H9 (cell line): ENCODE data around the gene SLC35E3. TPM values are rescaled to one million over a fixed set of nuclear protein-coding genes. Genes with fewer than 3 reads are reported as not detected.

Experiments used
- DNase-seq: peaks from one replicate; pipeline ENCODE4 v3.0.0-alpha.2; 2017
- H2AFZ ChIP-seq: one replicate; pipeline ENCODE4 v1.6.1; 2013; ENCODE audit warnings: mild to moderate bottlenecking, low read length, control low read depth, moderate library complexity
- H2AK5ac ChIP-seq: 2 replicates; pipeline ENCODE4 v1.6.1; 2013; ENCODE audit warnings: low read length, control low read depth, mixed read lengths; ENCODE audit not compliant: insufficient read length
- H2BK120ac ChIP-seq: one replicate; pipeline ENCODE4 v1.6.1; 2013; ENCODE audit warnings: low read depth, mild to moderate bottlenecking, low read length, control low read depth, inconsistent platforms; ENCODE audit not compliant: poor library complexity, severe bottlenecking
- H2BK12ac ChIP-seq: 2 replicates; pipeline ENCODE4 v1.6.1; 2013; ENCODE audit warnings: low read length, control low read depth, mixed read lengths, low read depth; ENCODE audit not compliant: insufficient read length
- H2BK15ac ChIP-seq: 2 replicates; pipeline ENCODE4 v1.6.1; 2013; ENCODE audit warnings: low read depth, low read length, control low read depth
- H2BK20ac ChIP-seq: one replicate; pipeline ENCODE4 v1.6.1; 2013; ENCODE audit warnings: low read depth, mild to moderate bottlenecking, low read length, control low read depth, inconsistent platforms; ENCODE audit not compliant: poor library complexity, severe bottlenecking
- H2BK5ac ChIP-seq: 2 replicates; pipeline ENCODE4 v1.6.1; 2013; ENCODE audit warnings: low read length, control low read depth, mixed read lengths; ENCODE audit not compliant: insufficient read length
- H3K14ac ChIP-seq: 2 replicates; pipeline ENCODE4 v1.6.1; 2013; ENCODE audit warnings: low read length, control low read depth; ENCODE audit not compliant: insufficient read depth
- H3K18ac ChIP-seq: 2 replicates; pipeline ENCODE4 v1.6.1; 2013; ENCODE audit warnings: low read depth, mild to moderate bottlenecking, mixed read lengths, low read length, control low read depth; ENCODE audit not compliant: insufficient read length
- H3K23ac ChIP-seq: 2 replicates; pipeline ENCODE4 v1.6.1; 2013; ENCODE audit warnings: low read length, control low read depth, mixed read lengths, low read depth; ENCODE audit not compliant: insufficient read length
- H3K23me2 ChIP-seq: 2 replicates; pipeline ENCODE4 v1.6.1; 2013; ENCODE audit warnings: low read depth, mild to moderate bottlenecking, mixed read lengths, low read length, control low read depth; ENCODE audit not compliant: insufficient read length, poor library complexity, severe bottlenecking
- H3K27ac ChIP-seq: 2 replicates; pipeline ENCODE4 v1.5.1; 2013; ENCODE audit warnings: low read length, control low read depth, mixed read lengths, low read depth; ENCODE audit not compliant: insufficient read length
- H3K27me3 ChIP-seq: 2 replicates; pipeline ENCODE4 v1.6.1; 2013; ENCODE audit warnings: low read length, control low read depth, inconsistent platforms; ENCODE audit not compliant: insufficient read depth
- H3K4ac ChIP-seq: 2 replicates; pipeline ENCODE4 v1.6.1; 2013; ENCODE audit warnings: low read depth, mild to moderate bottlenecking, control low read depth, inconsistent platforms, low read length, moderate library complexity
- H3K4me1 ChIP-seq: 2 replicates; pipeline ENCODE4 v1.6.1; 2013; ENCODE audit warnings: low read length, control low read depth, inconsistent platforms; ENCODE audit not compliant: insufficient read depth
- H3K4me2 ChIP-seq: 2 replicates; pipeline ENCODE4 v1.6.1; 2013; ENCODE audit warnings: low read length, control low read depth, mixed read lengths; ENCODE audit not compliant: insufficient read length, insufficient read depth
- H3K56ac ChIP-seq: 2 replicates; pipeline ENCODE4 v1.6.1; 2013; ENCODE audit warnings: low read depth, mild to moderate bottlenecking, mixed read lengths, low read length, control low read depth; ENCODE audit not compliant: insufficient read length
- H3K79me1 ChIP-seq: 2 replicates; pipeline ENCODE4 v1.6.1; 2013; ENCODE audit warnings: low read depth, mild to moderate bottlenecking, moderate library complexity, low read length, control low read depth, inconsistent platforms; ENCODE audit not compliant: insufficient read depth, poor library complexity, severe bottlenecking
- H3K79me2 ChIP-seq: 2 replicates; pipeline ENCODE4 v1.6.1; 2013; ENCODE audit warnings: low read length, control low read depth, inconsistent platforms; ENCODE audit not compliant: insufficient read depth
- H3K9ac ChIP-seq: 2 replicates; pipeline ENCODE4 v1.6.1; 2013; ENCODE audit warnings: low read length, control low read depth, mixed read lengths; ENCODE audit not compliant: insufficient read length; ENCODE audit errors: extremely low read depth
- H3K9me3 ChIP-seq: one replicate; pipeline ENCODE4 v1.6.1; 2013; ENCODE audit warnings: low read depth, low read length, inconsistent platforms; ENCODE audit not compliant: control insufficient read depth
- H3T11ph ChIP-seq: one replicate; pipeline ENCODE4 v1.6.1; 2013; ENCODE audit warnings: mild to moderate bottlenecking, low read length, control low read depth, inconsistent platforms
- H4K20me1 ChIP-seq: one replicate; pipeline ENCODE4 v1.6.1; 2013; ENCODE audit not compliant: control insufficient read depth, insufficient read length, insufficient read depth
- H4K5ac ChIP-seq: 2 replicates; pipeline ENCODE4 v1.6.1; 2013; ENCODE audit warnings: low read depth, mild to moderate bottlenecking, mixed read lengths, low read length, control low read depth; ENCODE audit not compliant: insufficient read length
- H4K8ac ChIP-seq: replicated peaks from 2 replicates; pipeline ENCODE4 v1.6.1; 2013; ENCODE audit warnings: low read length, control low read depth, mixed read lengths, low read depth; ENCODE audit not compliant: insufficient read length
- H4K91ac ChIP-seq: 2 replicates; pipeline ENCODE4 v1.6.1; 2013; ENCODE audit warnings: low read depth, mild to moderate bottlenecking, moderate library complexity, mixed read lengths, low read length, control low read depth; ENCODE audit not compliant: insufficient read length
- H3K27ac Mint-ChIP-seq, 3 experiments: 2 replicates in 2 of 3; 3 replicates in 1 of 3; pipeline ENCODE4 v1.8.0; 2020 to 2021; ENCODE audit warnings: mixed read lengths in 3 of 3, mild to moderate bottlenecking in 1 of 3, moderate library complexity in 1 of 3
- H3K27me3 Mint-ChIP-seq: 2 replicates; pipeline ENCODE4 v1.8.0; 2021; ENCODE audit warnings: low read depth, mild to moderate bottlenecking, moderate library complexity, mixed read lengths
- H3K36me3 Mint-ChIP-seq, 3 experiments: 2 replicates in 2 of 3; 3 replicates in 1 of 3; pipeline ENCODE4 v1.8.0; 2020 to 2021; ENCODE audit warnings: low read depth in 3 of 3, mixed read lengths in 3 of 3; ENCODE audit not compliant: insufficient read depth in 1 of 3
- H3K4me1 Mint-ChIP-seq, 2 experiments: 2 replicates each; pipeline ENCODE4 v1.8.0; 2020; ENCODE audit warnings: mixed read lengths in 2 of 2
- H3K4me3 Mint-ChIP-seq, 2 experiments: 2 replicates in 1 of 2; 3 replicates in 1 of 2; pipeline ENCODE4 v1.8.0; 2020 to 2021; ENCODE audit warnings: mild to moderate bottlenecking in 2 of 2, mixed read lengths in 2 of 2, moderate library complexity in 1 of 2
- H3K9me3 Mint-ChIP-seq, 2 experiments: 2 replicates in 1 of 2; 3 replicates in 1 of 2; pipeline ENCODE4 v1.8.0; 2020; ENCODE audit warnings: mild to moderate bottlenecking in 2 of 2, mixed read lengths in 2 of 2, moderate library complexity in 1 of 2
- CTCF ChIP-seq: fragments of 200-600 bp; sonication (generic); conservative IDR thresholded peaks from 3 replicates; pipeline ENCODE4 v1.8.0; 2021; ENCODE audit warnings: antibody characterized with exemption, mild to moderate bottlenecking
- WGBS: extraction: QIAGEN DNeasy Blood & Tissue Kit; methylation state at CpG from one replicate; pipeline ENCODE4 v1.1.7; 2013; ENCODE audit warnings: missing lambda C conversion rate, low lambda C conversion rate, mixed read lengths; ENCODE audit not compliant: insufficient read length; ENCODE audit errors: extremely low coverage; 5-methylcytosine and 5-hydroxymethylcytosine counted together
- total RNA-seq: library from RNA; stranded (reverse); gene quantifications from 2 replicates; pipeline ENCODE4 v1.2.1, GENCODE V29; 2021

SLC35E3 gene
- total RNA-seq, 1 experiment from 2014 or later: 17.9 TPM

- Histone ChIP-seq H2BK12ac (no peak overlapping the region), H3K9me3 (no peaks in the 10 kb centered on the region), H3K14ac (no peak overlapping the region), H2AK5ac (no peak overlapping the region), H2BK5ac (no peak overlapping the region), H3K27me3 (no peaks in the 10 kb centered on the region), H3K27ac (no peak overlapping the region), H3K23me2 (no peaks in the 10 kb centered on the region), H3K79me2 (no peaks in the 10 kb centered on the region), H3K79me1 (no peaks in the 10 kb centered on the region), H2BK15ac (no peak overlapping the region), H4K5ac (no peak overlapping the region), H2BK120ac (no peak overlapping the region), H4K20me1 (no peaks in the 10 kb centered on the region), H3T11ph (no peak overlapping the region), H3K56ac (no peak overlapping the region), H3K4me2 (no peak overlapping the region), H3K23ac (no peak overlapping the region), H3K4me1 (no peaks in the 10 kb centered on the region), H2AFZ (no peak overlapping the region), H3K9ac (no peak overlapping the region), H3K4ac (no peak overlapping the region), H4K8ac (no peak overlapping the region), H4K91ac (no peak overlapping the region), H2BK20ac (no peak overlapping the region), H3K18ac (no peak overlapping the region)
- H3K4me1 Mint-ChIP-seq: no peaks in the 10 kb centered on the region
- no peak overlapping the region for H3K4me3 Mint-ChIP-seq
- no peaks in the 10 kb centered on the region; a peak in 1 of 7 replicates for H3K36me3 Mint-ChIP-seq
- no peaks in the 10 kb centered on the region for H3K27me3 Mint-ChIP-seq
- TF ChIP-seq CTCF: no peak
- WGBS: no CpG with 5 or more reads among the region's 7 CpGs
- no peaks in the 10 kb centered on the region for H3K9me3 Mint-ChIP-seq
- no peak for DNase-seq
- no peak overlapping the region for H3K27ac Mint-ChIP-seq
Measured at GRCh38 chr12:68775121-68775630, 29.2 kb downstream of the SLC35E3 start.
